GM19328 (cell line): ENCODE results near the gene PTPRN2.
"Not testable (repeated sequence)": the region's sequence is repeated elsewhere in the genome, so short reads cannot be mapped to it uniquely, and the experiment has no call there.

Experiments
- ATAC-seq: cut with Tn5 transposase; IDR thresholded peaks from one replicate; pipeline ENCODE4 v1.9.1; 2021; ENCODE audit warnings: mild to moderate bottlenecking, moderate library complexity; ENCODE audit not compliant: unreplicated experiment

Gene PTPRN2

GRCh38 chr7:158316466-158317031 is 271.1 kb downstream of the PTPRN2 start:
- no peak for ATAC-seq

GRCh38 chr7:158315881-158316280 is 271.7 kb downstream of the PTPRN2 start:
- no peak for ATAC-seq

DNA sequence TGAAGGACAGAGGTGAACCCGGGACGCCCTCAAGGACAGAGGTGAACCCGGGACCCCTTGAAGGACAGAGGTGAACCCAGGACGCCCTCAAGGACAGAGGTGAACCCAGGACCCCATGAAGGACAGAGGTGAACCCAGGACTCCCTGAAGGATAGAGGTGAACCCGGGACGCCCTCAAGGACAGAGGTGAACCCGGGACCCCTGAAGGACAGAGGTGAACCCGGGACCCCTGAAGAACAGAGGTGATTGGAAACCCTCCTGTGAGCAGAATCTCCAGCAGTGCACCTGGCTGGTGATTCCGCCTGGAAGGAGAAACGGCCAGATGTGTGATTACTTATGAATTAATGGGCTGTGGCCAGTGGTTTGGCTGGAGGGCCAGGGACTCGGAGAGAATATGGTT is 272.3 kb downstream of the PTPRN2 start:
- ATAC-seq, result no peak

DNA sequence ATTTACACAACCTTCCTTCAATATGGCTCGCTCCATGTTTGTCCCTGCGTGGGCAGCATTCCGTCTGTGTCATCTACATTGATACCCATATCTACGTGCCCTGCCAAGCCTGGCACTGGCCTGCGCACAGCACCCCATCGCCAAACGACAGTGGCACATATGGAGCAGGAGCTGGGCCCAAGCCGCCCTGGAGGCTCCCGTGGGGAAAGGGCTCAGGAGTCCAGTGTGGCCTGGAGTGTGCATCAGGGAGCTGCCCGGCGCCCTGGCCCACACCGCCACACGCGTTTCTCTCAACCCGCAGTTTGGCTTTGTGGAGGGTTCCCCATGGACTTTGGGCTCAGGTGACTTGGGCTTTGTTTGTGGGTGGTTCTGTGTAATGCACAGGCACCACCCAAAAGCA is 273.2 kb downstream of the PTPRN2 start:
- ATAC-seq, result no peak

DNA sequence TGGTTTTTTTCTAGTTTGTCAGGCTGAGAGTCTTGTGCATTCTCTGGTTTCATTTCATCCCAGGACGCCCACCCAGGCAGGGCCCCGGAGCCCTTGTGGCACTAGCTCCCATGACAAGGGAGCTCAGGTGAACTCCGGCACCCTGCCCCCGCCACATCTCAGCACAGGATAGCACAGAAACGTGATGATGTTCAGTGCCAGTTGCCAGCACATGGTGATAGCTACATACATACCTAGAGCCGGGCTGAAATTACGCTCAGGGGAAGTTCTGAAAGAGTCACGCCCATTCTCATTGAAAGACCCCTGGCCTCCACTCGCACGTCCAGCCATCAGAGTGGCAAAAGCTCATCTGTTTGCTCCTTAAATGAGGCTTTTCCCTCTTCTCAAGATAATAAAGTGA is 273.7 kb downstream of the PTPRN2 start:
- no peak for ATAC-seq

DNA sequence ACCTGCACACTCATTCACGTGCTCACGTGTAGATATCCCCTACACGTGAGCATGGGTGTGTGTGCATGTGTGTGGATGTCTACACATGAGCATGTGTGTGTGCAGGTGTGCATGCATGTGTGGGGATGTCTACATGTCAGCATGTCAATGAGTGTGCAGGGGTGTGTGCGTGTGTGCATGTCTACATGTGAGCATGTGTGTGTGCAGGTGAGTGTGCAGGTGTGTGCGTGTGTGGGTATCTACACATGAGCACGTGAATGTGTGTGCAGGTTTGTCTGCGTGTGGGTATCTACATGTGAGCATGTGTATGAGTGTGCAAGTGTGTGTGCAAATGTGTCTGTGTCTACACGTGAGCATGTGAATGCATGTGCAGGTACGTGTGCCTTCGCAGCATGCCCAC is 274.8 kb downstream of the PTPRN2 start:
- no peak for ATAC-seq

- no peak for ATAC-seq
Measured at GRCh38 chr7:158311791-158312190, 275.8 kb downstream of the PTPRN2 start.

GRCh38 chr7:158310924-158311666 is 276.5 kb downstream of the PTPRN2 start:
- ATAC-seq, result no peak

DNA sequence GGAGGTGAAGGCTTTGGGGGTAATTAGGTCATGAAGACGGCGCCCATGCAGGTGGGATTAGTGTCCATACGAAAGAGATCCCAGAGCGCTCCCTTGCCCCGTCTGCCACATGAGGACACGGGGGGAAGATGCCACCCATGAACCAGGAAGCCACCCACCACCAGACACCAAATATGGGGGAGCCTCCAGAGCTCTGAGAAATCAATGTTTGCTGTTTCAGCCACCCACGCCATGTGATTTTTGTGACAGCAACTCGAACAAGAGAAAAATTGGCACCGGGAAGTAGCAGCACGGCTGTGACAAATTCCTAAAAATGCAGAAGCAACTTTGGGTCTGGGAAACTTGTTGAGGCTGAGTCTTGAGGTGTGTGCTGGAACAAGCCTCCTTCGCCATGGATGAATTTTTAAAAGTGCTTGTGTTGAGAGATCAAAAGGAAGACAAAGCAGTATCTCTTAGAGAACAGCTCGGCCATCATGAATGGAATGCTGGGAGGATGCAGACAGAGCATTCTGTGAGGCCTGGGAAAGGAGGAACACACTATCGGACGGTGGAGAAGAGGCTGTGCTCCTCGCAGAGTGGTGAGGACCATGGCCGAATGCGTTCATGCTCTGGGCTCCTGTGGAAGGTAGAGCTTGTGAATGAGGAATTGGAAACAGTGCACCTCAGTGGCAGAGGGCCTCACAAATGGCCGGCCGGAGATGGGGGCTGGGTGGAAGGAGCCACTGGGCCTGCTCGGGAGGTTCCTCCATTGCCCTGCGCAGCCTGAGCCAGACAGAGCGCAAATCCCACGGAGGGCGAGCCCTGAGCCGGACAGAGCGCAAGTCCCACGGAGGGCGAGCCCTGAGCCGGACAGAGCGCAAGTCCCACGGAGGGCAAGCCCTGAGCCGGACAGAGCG is 277.5 kb downstream of the PTPRN2 start:
- ATAC-seq, result no peak

DNA sequence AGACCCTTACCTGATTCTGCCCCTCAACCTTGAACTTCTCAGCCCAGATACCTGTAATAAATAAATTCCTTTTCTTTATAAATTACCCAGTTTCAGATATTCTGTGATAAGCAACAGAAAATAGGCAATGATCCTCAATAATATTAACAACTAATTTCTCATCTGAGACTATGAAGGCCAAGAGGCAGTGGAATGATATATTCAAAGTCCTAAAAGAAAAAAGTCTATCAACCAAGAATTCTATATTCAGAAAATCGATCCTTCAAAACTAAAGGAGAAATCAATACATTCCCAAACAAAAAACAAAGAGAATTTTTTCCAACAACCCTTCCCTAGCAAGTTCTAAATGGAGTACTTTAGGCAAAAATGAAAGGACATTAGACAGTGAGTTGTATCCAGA is 279.6 kb downstream of the PTPRN2 start:
- ATAC-seq, result no peak

- ATAC-seq, result not testable (repeated sequence)
Measured at GRCh38 chr7:158304072-158304471, 283.6 kb downstream of the PTPRN2 start.

DNA sequence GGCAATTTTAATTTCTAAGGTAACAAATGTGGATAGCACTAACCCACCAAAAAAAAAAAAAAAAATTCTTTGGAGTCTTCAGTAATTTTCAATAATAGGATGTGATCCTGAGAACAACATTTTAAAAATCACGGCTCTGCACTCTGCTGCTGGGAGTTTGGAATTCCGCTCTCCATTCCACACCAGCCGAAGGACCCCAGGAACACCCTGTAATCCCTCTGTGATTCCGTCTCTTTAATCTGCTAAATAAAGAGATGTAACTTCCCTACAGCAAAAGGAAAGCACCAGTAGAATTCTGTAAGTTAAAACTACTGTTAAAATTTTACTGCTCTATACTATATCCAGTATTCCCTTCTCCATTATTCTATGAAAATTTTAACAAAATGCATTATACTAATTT is 284.5 kb downstream of the PTPRN2 start:
- no peak for ATAC-seq

DNA sequence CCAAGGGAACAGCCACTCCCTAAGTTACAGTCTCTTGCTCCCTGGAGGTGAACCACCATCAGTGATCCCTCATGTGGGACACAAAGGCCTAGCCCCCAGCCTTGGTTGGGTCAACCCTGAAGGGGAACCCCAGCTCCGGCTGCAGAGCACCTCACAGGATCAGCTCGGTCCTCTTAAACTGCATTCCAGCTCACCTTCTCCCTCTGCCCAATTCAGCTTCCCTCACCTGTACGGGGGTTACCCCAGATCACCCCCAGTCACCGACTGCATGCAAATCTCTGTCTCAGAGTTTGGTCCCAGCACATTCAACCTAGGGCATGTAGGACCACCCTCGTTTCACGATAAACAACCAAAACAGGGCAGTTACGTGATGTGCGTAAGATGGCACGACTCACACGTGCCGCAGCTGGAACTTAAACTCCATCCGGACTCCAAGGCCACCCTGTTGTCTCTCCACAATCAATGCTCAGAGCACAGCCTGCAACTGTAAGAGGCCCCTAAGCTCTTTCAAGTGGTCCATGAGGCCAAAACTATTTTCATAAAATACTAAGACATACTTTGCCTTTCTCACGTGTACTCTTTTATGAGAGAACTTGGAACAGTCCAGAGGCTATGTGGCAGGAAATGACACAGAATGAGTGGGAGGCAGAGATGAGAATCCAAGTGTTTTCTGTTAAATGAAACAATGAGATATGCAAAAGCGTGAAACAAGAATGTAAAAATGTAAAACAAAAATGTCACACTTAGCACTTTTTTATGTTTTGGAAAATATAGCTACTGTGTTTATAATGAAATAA is 285.2 kb downstream of the PTPRN2 start:
- no peak for ATAC-seq

GRCh38 chr7:158301207-158301606 is 286.4 kb downstream of the PTPRN2 start:
- no peak for ATAC-seq

DNA sequence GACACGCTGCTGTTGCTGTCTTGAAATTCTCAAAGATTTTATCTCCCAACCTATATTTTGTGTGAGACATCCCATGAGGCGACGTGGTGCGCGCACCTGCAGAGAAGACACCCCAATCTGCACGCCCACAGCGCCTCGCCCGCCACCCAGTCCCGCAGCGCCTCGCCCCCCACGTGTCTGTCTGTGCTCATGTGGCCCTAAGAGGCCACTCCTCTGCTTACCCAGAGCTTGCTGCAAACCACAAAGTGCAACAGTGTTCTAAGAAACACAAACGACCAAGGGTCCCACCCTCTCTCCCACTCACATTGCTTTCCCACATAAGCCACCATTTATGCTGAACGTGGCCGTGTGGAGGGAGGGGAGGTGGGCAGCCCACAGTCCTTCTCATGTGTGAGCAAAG is 287.2 kb downstream of the PTPRN2 start:
- no peak for ATAC-seq

- ATAC-seq, result no peak
Measured at GRCh38 chr7:158299607-158300006, 288.0 kb downstream of the PTPRN2 start.

DNA sequence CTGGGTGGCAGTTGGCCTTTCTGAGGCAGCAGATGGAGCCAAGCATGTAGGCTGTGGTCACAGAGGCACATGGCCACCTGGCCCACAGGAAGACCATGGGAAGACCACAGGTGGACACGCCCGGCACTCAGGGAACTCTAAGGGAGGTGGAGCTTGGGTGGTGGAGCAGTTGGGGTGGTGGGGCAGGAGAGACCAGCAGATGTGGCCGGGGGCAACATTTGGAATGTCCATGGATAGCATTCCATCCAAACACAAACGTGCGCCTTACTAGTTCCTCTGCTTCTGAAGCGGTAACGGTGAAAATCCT is 290.9 kb downstream of the PTPRN2 start:
- no peak for ATAC-seq

DNA sequence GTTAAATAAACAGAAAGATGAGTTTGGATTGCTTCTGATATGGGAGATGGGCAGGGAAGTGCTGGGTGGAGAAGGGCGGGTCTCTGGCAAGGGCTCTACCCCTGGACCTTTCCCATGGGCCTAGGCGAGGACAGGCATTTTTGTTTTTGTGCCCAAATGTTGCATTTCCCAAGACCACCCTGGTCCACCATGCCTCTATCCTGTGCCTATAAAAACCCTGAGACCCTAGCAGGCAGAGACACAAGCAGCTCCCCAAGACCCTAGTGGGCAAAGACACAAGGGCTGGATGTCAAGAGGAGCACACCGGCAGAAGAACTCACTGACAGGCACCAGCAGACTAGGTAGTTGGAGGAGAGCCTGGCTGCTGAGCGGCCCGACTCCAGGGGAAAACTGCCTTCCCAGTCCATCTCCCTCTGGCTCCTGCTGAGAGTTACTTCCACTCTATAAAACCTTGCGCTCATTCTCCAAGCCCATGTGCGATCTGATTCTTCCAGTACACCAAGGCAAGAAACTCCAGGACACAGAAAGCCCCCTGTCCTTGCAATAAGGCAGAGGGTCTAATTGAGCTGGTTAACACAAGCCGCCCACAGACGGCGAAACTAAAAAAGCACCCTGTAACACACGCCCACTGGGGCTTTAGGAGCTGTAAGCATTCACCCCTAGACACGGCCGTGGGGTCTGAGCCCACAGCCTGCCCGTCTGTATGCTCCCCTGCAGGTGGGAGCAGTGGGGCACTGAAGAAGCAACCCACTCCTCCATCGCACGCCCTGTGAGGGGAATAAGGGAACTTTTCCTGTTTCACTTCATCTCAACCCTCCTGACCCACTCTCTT is 291.4 kb downstream of the PTPRN2 start:
- ATAC-seq, result no peak

DNA sequence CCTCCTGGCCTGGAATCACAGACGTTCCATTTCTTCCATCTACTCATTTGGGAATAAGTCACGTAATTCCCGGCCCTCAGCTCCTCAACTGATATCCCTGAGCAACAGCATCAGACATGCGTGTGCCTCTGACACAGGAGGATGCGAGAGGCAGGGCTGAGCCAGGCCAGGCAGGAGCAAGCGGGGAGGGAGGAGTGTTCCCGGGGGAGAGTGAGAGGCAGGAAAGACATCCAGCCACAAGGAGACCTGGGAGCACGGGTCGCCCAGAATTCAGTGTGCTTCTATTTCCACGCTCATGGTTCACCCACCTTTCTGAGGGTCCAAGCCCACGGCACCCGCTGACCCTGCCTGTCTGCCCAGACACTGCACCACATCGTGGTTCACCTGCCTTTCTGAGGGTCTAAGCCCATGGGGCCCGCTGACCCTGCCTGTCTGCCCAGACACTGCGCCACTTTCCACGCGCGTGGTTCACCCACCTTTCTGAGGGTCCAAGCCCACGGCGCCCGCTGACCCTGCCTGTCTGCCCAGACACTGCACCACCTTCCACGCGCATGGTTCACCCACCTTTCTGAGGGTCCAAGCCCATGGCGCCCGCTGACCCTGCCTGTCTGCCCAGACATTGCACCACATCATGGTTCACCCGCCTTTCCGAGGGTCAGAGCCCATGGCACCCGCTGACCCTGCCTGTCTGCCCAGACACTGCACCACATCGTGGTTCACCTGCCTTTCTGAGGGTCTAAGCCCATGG is 293.0 kb downstream of the PTPRN2 start:
- not testable (repeated sequence) for ATAC-seq

- no peak for ATAC-seq
Measured at GRCh38 chr7:158292948-158293347, 294.7 kb downstream of the PTPRN2 start.
